Skeletal muscle tissue (tissue), 4 donors: ENCODE measurements around the gene MAPT. TPM values are rescaled to one million over a fixed set of nuclear protein-coding genes. Genes with fewer than 3 reads are reported as not detected.

Source experiments
- H3K27ac ChIP-seq: one replicate; pipeline ENCODE4 v1.7.0; 2013; ENCODE audit warnings: mild to moderate bottlenecking, low read depth, low read length, inconsistent platforms
- H3K27me3 ChIP-seq, 3 donors: one replicate each; pipeline ENCODE4 v1.7.0; 2013; ENCODE audit warnings: low read length in 3 of 3; ENCODE audit not compliant: control insufficient read depth in 3 of 3, insufficient read depth in 3 of 3
- H3K36me3 ChIP-seq, 3 donors: one replicate each; pipeline ENCODE4 v1.7.0; 2013; ENCODE audit warnings: low read length in 3 of 3; ENCODE audit not compliant: control insufficient read depth in 3 of 3, insufficient read depth in 3 of 3
- H3K4me1 ChIP-seq, 3 donors: one replicate each; pipeline ENCODE4 v1.7.0; 2013; ENCODE audit warnings: low read length in 3 of 3, mild to moderate bottlenecking in 3 of 3; ENCODE audit not compliant: control insufficient read depth in 3 of 3, insufficient read depth in 3 of 3
- H3K4me3 ChIP-seq, 3 donors: one replicate each; pipeline ENCODE4 v1.7.0; 2013; ENCODE audit warnings: low read length in 3 of 3
- H3K9ac ChIP-seq, 3 donors: one replicate each; pipeline ENCODE4 v1.7.0; 2013; ENCODE audit warnings: low read length in 3 of 3, mild to moderate bottlenecking in 3 of 3, moderate library complexity in 2 of 3, low read depth in 1 of 3
- H3K9me3 ChIP-seq, 3 donors: one replicate each; pipeline ENCODE4 v1.7.0; 2013; ENCODE audit warnings: low read length in 3 of 3; ENCODE audit not compliant: control insufficient read depth in 3 of 3
- total RNA-seq: library from RNA; depleted of rRNA; stranded (reverse); fragments of >200 nt; gene quantifications from one replicate; pipeline ENCODE4 v1.2.3, GENCODE V29; 2014
- donor health status: Osteomylitis.

Gene MAPT
- total RNA-seq, 1 donor from 2014 or later: 4.7 TPM

DNA sequence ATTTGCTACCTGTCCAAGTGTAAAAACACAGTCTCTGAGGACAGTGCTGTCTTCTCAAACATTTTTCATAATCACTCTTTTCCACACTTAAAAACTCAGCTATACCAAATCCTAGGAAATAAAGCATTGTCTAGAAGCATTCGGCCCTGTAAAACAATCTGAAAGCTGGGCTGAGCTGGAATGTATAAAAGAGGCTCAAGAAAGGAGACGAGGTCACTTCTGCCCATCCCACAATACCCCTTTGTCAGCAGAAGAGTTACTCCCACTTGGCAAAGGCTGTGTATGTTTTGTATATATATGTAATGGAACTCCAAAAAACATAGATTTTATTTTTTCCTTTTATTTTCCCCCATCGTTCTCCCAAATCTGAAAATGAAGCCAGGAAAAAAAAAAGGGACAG, 148.6 kb downstream of the MAPT start:
- Histone ChIP-seq H3K4me1 (peaks cover 32 to 38% (median 36%) of the 10 kb centered on the region in 3 donors), H3K4me3 (no peak overlapping the region), H3K9me3 (no peaks in the 10 kb centered on the region), H3K27me3 (no peaks in the 10 kb centered on the region), H3K9ac (no peak overlapping the region), H3K27ac (peak overlapping the region; percentile 26), H3K36me3 (peaks cover 15 to 25% (median 19%) of the 10 kb centered on the region in 3 donors)

DNA sequence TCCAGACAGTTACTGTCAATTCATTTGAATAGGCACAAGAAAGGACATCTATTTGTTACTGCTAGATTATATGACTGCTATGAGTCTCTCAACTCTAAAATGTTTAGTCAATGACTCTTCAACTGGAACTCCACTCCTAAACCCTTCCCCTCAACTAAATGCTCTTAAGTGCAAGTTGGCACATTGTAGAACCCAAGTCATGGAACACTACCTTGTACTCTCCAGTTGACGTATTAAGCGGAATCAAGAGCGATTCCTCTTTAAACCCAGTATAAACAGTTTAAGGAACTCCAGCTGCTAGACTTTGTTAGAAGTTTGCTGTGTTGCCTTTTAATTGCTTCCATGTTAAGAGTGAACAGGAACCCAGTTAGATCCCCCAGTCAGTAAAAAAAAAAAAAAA, 149.3 kb downstream of the MAPT start:
- no peak overlapping the region for H3K4me3 ChIP-seq
- no peaks in the 10 kb centered on the region for H3K9me3 ChIP-seq
- peaks cover 26 to 32% (median 30%) of the 10 kb centered on the region in 3 donors for H3K4me1 ChIP-seq
- peaks cover 8 to 20% (median 12%) of the 10 kb centered on the region in 3 donors for H3K36me3 ChIP-seq
- H3K9ac ChIP-seq: no peak overlapping the region
- peak overlapping the region; percentile 26 for H3K27ac ChIP-seq
- no peaks in the 10 kb centered on the region for H3K27me3 ChIP-seq

DNA sequence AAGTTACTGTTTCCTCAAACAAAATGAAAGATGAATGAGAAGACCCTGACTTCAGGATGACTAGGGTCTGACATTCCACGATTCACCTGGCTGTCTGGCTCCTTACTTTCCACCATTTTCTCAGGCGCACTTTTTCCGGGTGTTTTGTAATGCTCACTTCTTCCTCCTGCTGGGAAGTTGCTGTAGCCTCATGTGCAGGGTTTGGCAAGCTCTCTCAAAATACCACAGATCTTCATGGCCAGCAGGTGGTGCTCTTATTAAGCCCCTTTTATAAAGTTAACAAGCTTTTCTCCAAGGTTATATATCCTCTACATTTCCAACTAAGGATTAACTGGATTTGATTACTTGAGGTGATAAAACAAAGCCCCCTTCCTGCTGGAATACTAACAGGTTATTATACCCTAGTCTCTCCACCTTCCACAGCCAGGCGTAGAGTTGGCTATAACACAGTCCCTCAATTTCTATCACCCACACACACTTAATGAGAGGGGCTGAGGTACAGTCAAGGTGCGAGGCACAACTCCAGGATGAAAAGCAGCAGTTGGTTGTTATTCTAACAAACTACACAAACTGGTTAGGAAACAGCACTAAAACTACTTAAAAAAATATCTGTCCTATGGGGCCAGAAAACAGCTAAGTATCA, 150.1 kb downstream of the MAPT start:
- Histone ChIP-seq H3K9ac (peak overlapping the region in 1 of 3 donors; percentile 9), H3K27me3 (no peaks in the 10 kb centered on the region), H3K4me3 (no peak overlapping the region), H3K4me1 (peaks cover 18 to 24% (median 22%) of the 10 kb centered on the region in 3 donors), H3K9me3 (no peaks in the 10 kb centered on the region), H3K36me3 (peaks cover 6 to 14% (median 8%) of the 10 kb centered on the region in 3 donors), H3K27ac (peak overlapping the region; percentile 26)

DNA sequence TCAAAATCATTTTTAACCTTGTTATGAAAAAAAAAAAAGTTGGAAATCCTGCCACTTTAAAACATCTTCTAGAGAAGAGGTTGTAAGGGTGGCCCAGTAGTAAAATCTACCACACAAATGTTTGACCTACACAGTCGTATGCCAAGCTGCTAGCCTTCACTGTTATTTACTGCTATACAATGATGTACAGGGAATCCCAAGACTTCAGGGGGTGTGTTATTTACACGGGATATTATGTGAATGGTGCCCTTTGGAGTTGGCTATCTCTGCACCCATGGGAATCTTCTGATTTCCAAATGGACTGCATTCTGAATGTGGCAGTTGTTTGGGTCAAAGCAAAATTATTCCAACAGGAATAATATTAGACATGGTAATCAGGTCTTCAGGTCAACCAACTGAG, 150.6 kb downstream of the MAPT start:
- H3K9me3 ChIP-seq: no peaks in the 10 kb centered on the region
- H3K27me3 ChIP-seq: no peaks in the 10 kb centered on the region
- H3K9ac ChIP-seq: no peak overlapping the region
- peaks cover 12 to 18% (median 17%) of the 10 kb centered on the region in 3 donors for H3K4me1 ChIP-seq
- peak overlapping the region; percentile 6 for H3K27ac ChIP-seq
- H3K4me3 ChIP-seq: no peak overlapping the region
- H3K36me3 ChIP-seq: peaks cover 6 to 15% (median 13%) of the 10 kb centered on the region in 3 donors

DNA sequence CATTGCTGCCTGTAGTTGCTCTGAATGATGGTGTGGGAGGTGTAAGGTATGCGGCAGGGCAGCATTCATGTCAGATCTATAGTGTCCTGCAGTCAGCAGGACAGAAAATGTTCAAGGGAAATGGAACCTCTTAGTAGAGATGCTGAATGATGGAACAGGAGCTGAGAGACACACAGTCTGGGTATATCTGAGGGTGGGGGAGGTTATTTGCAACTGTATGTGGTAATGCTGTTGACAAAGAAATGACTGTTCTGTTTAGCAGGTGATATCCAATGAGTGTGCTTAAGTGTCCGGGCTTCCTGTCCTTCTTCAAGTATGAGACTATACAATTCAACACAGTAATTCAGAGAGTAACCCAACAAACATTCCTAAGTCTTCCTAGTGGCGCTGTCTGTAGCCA, 151.3 kb downstream of the MAPT start:
- peak overlapping the region; percentile 19 for H3K27ac ChIP-seq
- no peak overlapping the region for H3K4me3 ChIP-seq
- peaks cover 12 to 21% (median 19%) of the 10 kb centered on the region in 3 donors for H3K36me3 ChIP-seq
- H3K9me3 ChIP-seq: no peaks in the 10 kb centered on the region
- peaks cover 9 to 16% (median 15%) of the 10 kb centered on the region in 3 donors for H3K4me1 ChIP-seq
- no peaks in the 10 kb centered on the region for H3K27me3 ChIP-seq
- no peak overlapping the region for H3K9ac ChIP-seq

DNA sequence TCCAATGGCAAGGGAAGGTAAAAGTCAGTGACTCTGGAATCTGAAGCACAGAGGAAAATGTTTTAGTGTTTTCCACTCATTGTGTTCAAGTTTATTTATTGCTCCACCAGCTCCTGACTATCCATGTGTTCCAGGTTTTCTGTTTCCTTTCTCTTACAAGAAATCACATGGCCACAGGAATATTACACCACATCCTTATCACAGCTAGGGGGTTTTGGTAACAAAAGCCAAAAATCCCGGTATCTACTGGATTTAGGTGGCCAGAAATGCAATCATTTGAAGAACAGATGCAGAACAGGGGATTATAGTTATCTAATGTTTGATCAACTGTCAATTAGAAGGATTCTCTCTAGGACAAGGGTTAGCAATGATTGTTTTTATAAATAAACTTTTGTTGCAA, 152.6 kb downstream of the MAPT start:
- H3K4me3 ChIP-seq: no peak overlapping the region
- peaks cover 12 to 23% (median 19%) of the 10 kb centered on the region in 3 donors for H3K36me3 ChIP-seq
- H3K4me1 ChIP-seq: peaks cover 9 to 16% (median 15%) of the 10 kb centered on the region in 3 donors
- H3K9me3 ChIP-seq: no peaks in the 10 kb centered on the region
- H3K27ac ChIP-seq: no peak overlapping the region
- H3K9ac ChIP-seq: no peak overlapping the region
- no peaks in the 10 kb centered on the region for H3K27me3 ChIP-seq

DNA sequence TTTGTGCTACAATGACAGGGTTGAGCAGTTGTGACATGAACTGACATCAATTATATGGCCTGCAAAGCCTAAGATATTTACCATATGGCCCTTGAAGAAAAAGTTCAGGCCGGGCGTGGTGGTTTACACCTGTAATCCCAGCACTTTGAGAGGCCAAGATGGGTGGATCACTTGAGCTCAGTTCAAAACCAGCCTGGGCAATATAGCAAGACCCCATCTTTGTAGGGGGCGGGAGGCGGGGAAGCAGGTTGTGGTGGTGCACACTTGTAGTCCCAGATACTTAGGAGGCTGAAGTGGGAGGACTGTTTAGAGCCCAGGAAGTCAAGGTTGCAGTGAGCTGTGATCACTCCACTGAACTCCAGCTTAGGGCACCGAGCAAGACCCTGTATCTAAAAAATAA, 153.0 kb downstream of the MAPT start:
- Histone ChIP-seq H3K36me3 (peaks cover 12 to 23% (median 19%) of the 10 kb centered on the region in 3 donors), H3K27ac (no peak overlapping the region)

DNA sequence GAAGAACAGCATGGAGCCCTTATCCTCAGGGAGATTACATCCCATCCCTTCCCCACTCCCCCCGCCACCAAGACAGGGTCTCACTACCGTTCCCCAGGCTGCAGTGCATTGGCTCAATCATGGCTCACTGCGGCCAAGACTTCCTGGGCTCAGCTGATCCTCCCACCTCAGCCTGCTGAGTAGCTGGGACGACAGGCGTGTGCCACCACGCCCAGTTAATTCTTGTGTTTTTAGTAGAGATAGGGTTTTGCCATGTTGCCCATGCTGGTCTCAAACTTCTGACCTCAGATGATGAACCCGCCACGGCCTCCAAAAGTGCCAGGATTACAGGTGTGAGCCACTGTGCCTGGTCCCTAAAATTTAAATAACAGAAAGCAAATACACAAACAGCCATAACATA, 153.5 kb downstream of the MAPT start:
- H3K4me3 ChIP-seq: no peak overlapping the region
- H3K9me3 ChIP-seq: no peaks in the 10 kb centered on the region
- peaks cover 12 to 23% (median 19%) of the 10 kb centered on the region in 3 donors for H3K36me3 ChIP-seq
- H3K27ac ChIP-seq: no peak overlapping the region
- H3K9ac ChIP-seq: no peak overlapping the region
- H3K4me1 ChIP-seq: peaks cover 9 to 16% (median 15%) of the 10 kb centered on the region in 3 donors
- no peaks in the 10 kb centered on the region for H3K27me3 ChIP-seq

More for the DNA sequence above, 153.0 kb downstream of the MAPT start:
- Histone ChIP-seq H3K4me1 (peaks cover 9 to 16% (median 15%) of the 10 kb centered on the region in 3 donors), H3K27me3 (no peaks in the 10 kb centered on the region), H3K9me3 (no peaks in the 10 kb centered on the region), H3K4me3 (no peak overlapping the region), H3K9ac (no peak overlapping the region)

DNA sequence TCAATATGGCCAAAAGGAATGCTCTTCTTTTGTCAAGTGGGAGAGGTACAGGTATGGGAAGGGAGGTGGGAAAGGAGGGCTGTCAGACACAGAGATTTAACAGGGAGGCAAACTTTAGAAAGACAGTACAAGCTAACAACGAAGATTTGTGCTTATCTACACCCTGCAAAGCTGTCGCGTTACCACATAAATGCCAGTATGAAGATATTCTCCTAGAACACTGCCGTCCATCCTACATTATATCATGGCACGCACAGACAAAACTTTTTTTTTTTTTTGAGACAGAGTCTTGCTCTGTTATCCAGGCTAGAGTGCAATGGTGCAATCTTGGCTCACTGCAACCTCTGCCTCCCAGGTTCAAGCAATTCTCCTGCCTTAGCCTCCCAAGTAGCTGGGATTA, 155.3 kb downstream of the MAPT start:
- H3K9me3 ChIP-seq: no peaks in the 10 kb centered on the region
- peaks cover 12 to 23% (median 15%) of the 10 kb centered on the region in 3 donors for H3K36me3 ChIP-seq
- H3K9ac ChIP-seq: no peak overlapping the region
- no peak overlapping the region for H3K4me3 ChIP-seq
- no peak overlapping the region for H3K27ac ChIP-seq
- no peaks in the 10 kb centered on the region for H3K27me3 ChIP-seq
- peaks cover 4 to 12% (median 9%) of the 10 kb centered on the region in 3 donors for H3K4me1 ChIP-seq

DNA sequence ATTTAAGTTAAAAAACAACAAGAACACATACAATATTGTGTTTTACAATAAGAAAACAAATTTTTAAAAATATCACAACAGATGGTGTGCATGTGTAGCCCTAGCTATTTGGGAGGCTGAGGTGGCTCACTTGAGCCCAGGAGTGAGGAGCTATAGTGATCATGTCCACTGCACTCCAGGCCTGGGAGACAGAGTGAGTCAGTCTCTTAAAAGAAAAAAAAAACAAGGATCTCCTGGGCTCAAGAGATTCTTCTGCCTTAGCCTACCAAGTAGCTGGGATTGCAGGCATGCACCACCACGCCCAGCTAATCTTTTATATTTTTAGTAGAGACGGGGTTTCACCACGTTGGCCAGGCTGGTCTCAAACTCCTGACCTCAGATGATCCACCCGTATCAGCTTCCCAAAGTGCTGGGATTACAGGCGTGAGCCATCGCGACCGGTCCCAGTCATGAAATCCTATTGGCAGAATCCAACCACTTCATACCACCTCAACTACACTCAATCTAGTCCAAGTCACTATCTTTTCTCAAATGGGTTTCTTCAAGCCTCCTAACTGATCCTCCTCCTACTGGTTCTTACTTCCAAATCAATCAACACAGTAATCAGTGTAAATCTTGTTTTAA, 159.7 kb downstream of the MAPT start:
- Histone ChIP-seq H3K27ac (no peak overlapping the region), H3K9ac (no peak overlapping the region), H3K4me3 (no peak overlapping the region), H3K27me3 (no peaks in the 10 kb centered on the region), H3K4me1 (peaks cover 0 to 2% (median under 1%) of the 10 kb centered on the region in 3 donors), H3K36me3 (peaks cover 9 to 15% (median 14%) of the 10 kb centered on the region in 3 donors), H3K9me3 (no peaks in the 10 kb centered on the region)
